Gastrocnemius medialis (tissue), 4 donors: Measurements from ENCODE around the gene PELO. TPM values are rescaled to one million over a fixed set of nuclear protein-coding genes. Genes with fewer than 3 reads are reported as not detected.

Experiments
- ATAC-seq, 2 donors: fragments of 150-250 bp; one replicate each; pipeline ENCODE4 v1.9.1; 2016
- DNase-seq, 2 donors: peaks; one replicate each; pipeline ENCODE4 v3.0.0-alpha.2; 2019
- H3K27ac ChIP-seq, 4 donors: fragments of 200-600 bp; sonication (generic); 1 replicate in 1 of 4; 2 replicates in 3 of 4; pipeline ENCODE4 v1.5.1; 2016 to 2018; ENCODE audit warnings: mild to moderate bottlenecking in 2 of 4, moderate library complexity in 1 of 4
- H3K27me3 ChIP-seq, 3 donors: fragments of 200-600 bp; sonication (generic) in 2 of 3; 1 replicate in 1 of 3; 2 replicates in 2 of 3; pipeline versions ENCODE4 v1.5.1 to v1.6.0; 2016 to 2019; ENCODE audit warnings: mild to moderate bottlenecking in 1 of 3, moderate library complexity in 1 of 3
- H3K36me3 ChIP-seq, 2 donors: fragments of 200-600 bp; sonication (generic) in 1 of 2; one replicate each; pipeline ENCODE4 v1.5.1; 2017 to 2018
- H3K4me1 ChIP-seq, 2 donors: fragments of 200-600 bp; sonication (generic) in 1 of 2; one replicate each; pipeline ENCODE4 v1.5.1; 2016 to 2017; ENCODE audit warnings: mild to moderate bottlenecking in 2 of 2
- H3K4me3 ChIP-seq, 4 donors: fragments of 200-600 bp; sonication (generic) in 3 of 4; 1 replicate in 1 of 4; 2 replicates in 3 of 4; pipeline ENCODE4 v1.5.1; 2016 to 2019; ENCODE audit warnings: mild to moderate bottlenecking in 2 of 4
- H3K9me3 ChIP-seq, 3 donors: fragments of 200-600 bp; sonication (generic) in 2 of 3; 1 replicate in 1 of 3; 2 replicates in 2 of 3; pipeline ENCODE4 v1.5.1; 2016 to 2019
- CTCF ChIP-seq, 5 experiments: fragments of 450-650 bp in 3 of 5; fragments of 200-600 bp in 2 of 5; sonication (generic) in 2 of 5; IDR thresholded peaks in 4 of 5; conservative IDR thresholded peaks in 1 of 5; 1 replicate in 4 of 5; 2 replicates in 1 of 5; pipeline ENCODE4 v1.5.1; 2016 to 2019; ENCODE audit warnings: antibody characterized with exemption in 5 of 5, mild to moderate bottlenecking in 3 of 5, moderate library complexity in 3 of 5
- POLR2A ChIP-seq, 2 donors: fragments of 450-650 bp; IDR thresholded peaks; one replicate each; pipeline ENCODE4 v1.6.1; 2017; ENCODE audit warnings: antibody characterized with exemption in 2 of 2, mild to moderate bottlenecking in 2 of 2, moderate library complexity in 2 of 2
- in situ Hi-C, 4 donors: fragments of 200-750 bp; cut with MboI; loops; one replicate each; pipeline versions ENCODE4 v1.15.0 to v1.8.0; 2017; ENCODE audit warnings: low sequenced_read_pairs in 4 of 4
- intact Hi-C: fragments of 100-400 bp; cut with DNase I; formaldehyde crosslinking; loops from one replicate; pipeline ENCODE4 v1.15.1; 2023; ENCODE audit warnings: low total_unique reads
- total RNA-seq, 4 donors: library from RNA; depleted of rRNA; stranded (reverse); fragments of >200 nt; gene quantifications; one replicate each; pipeline versions ENCODE4 v1.1.0 to v1.2.3, GENCODE V29; 2016

Gene PELO
- total RNA-seq, 4 donors from 2014 or later = 13.8 to 28.5 (median 18.5) TPM

DNA sequence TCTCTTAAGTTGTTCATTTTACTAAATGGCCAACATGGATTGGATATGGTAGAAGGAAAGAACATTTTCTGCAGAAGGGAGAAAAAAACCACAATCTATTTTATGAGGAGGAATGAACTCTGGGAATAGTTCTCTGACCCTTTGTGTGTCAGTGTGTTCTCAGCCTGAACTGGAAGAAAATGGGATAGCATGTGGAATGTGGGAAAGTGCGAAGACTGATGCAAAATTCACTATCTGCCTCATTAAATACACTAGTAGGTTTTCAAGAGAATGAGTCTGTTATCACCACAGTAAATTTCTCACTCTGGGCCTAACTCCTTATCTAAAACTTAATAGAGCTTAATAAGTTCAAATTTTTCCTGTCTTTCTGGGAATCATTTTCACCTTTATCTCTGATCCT, 22.7 kb downstream of the PELO start:
- no peaks in the 10 kb centered on the region for H3K27me3 ChIP-seq
- no peaks in the 10 kb centered on the region for H3K9me3 ChIP-seq
- in situ Hi-C loops (no loop called here), intact Hi-C loops (no loop called here)
- no peak for TF ChIP-seq CTCF (IDR thresholded peaks at IDR 0.05 in 4 of 5, conservative IDR thresholded peaks at IDR 0.05 in 1 of 5)
- no peak for TF ChIP-seq POLR2A (IDR thresholded peaks at IDR 0.05)
- peaks cover 22 to 29% of the 10 kb centered on the region in 2 donors for H3K4me1 ChIP-seq
- ATAC-seq = no peak
- no peak overlapping the region for H3K4me3 ChIP-seq
- no peak for DNase-seq
- no peaks in the 10 kb centered on the region for H3K36me3 ChIP-seq
- H3K27ac ChIP-seq = peak overlapping the region; percentile 28 to 55 (median 48)

DNA sequence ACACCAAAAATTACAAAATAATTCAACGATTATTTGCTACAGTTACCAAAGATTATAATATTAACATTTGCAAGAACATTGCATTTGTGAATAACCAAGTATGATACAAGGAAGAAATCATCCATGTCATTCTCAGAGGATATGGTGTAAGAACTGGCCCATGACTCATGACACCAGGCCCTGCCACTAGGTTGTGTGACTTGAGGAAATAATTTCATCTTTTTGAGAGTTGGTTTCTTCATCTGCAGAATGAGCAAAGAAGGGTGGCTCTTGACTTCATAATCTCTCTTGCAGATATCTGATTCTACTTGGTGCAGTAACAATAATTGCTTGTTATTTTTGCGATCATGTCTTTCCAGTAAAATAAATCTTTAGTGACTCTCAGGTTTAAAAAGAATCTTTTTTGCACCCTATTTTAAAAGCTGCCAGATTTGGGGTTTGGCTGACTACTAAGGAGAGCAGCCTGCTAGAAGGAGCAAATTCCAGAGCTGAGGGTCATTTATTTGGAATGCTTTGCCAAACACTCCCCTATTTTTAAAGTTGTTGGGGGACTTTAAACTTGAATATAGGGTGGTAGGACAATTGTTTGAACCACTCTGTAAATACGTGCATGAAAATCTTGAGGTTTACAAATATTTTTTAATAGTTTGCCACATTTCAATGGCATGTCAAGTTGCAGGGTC, 23.5 kb downstream of the PELO start:
- H3K4me1 ChIP-seq = peaks cover 14 to 26% of the 10 kb centered on the region in 2 donors
- intact Hi-C loops = no loop called here

DNA sequence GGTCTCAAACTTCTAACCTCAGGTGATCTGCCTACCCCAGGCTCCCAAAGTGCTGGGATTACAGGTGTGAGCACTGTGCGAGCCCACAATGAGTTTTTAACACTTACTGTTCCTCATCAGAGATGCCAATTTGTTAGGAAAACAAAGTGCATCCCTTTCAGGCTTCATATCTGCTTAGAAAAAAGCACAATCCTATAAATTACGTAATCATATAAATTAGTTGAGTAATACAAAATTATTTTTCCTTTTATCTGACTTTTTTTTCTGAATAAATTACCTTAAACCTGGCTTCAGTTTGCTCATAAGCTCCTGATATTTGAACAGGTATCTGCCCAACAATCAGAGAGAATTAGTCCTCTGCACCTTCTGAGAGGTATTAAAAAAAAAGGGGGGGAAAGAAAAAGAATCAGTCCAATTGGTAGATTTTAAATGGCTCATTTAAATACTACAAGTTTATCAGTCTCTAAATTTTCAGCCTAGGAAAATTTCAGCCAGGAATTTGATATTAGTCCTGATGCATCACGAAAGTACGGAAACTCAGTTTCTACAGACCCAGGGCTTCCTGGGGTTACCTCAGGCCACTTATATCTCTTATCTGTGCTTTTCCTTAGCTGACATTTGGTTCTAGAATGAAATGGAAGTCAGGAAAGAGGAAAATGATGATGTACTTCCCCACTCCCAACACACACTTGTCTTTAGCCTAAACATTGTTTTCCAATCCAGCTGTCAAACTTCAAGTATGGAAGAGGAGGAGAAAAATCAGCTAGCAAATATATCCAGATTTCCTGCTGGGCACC, 26.8 kb downstream of the PELO start:
- Histone ChIP-seq H3K4me1 (peaks cover 13 to 22% of the 10 kb centered on the region in 2 donors), H3K36me3 (no peaks in the 10 kb centered on the region), H3K27me3 (no peaks in the 10 kb centered on the region), H3K4me3 (no peak overlapping the region), H3K9me3 (no peaks in the 10 kb centered on the region), H3K27ac (peak overlapping the region; percentile 10 to 43 (median 34))
- TF ChIP-seq CTCF (IDR thresholded peaks at IDR 0.05 in 4 of 5, conservative IDR thresholded peaks at IDR 0.05 in 1 of 5) (no peak), POLR2A (IDR thresholded peaks at IDR 0.05) (no peak)
- intact Hi-C loops = no loop called here
- no peak for DNase-seq
- ATAC-seq = no peak
- in situ Hi-C loops = no loop called here

More for the DNA sequence above, 23.5 kb downstream of the PELO start:
- Histone ChIP-seq H3K36me3 (no peaks in the 10 kb centered on the region), H3K4me3 (no peak overlapping the region), H3K27ac (no peak overlapping the region), H3K27me3 (no peaks in the 10 kb centered on the region), H3K9me3 (no peaks in the 10 kb centered on the region)
- no peak for TF ChIP-seq CTCF (IDR thresholded peaks at IDR 0.05 in 4 of 5, conservative IDR thresholded peaks at IDR 0.05 in 1 of 5)
- no peak for TF ChIP-seq POLR2A (IDR thresholded peaks at IDR 0.05)
- in situ Hi-C loops = no loop called here
- DNase-seq (no peak), ATAC-seq (no peak)

DNA sequence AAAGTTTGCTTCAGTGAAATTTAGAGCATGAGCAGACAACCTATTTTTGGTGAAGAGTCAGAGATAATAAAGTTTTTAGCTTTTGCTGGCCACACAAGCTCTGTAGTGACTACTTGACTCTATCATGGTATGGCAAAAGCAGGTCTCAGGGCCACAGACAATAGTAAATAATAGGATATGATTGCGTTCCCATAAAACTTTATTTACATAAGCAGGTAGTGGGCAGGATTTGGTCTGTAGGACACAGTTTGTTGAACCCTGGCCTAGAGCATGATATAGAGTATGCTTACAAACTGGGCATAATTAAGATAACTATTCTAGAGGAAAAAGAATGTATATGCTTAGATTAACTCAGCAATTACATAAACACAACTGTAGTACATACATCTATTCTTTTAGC, 30.1 kb downstream of the PELO start:
- TF ChIP-seq CTCF (IDR thresholded peaks at IDR 0.05 in 4 of 5, conservative IDR thresholded peaks at IDR 0.05 in 1 of 5) = no peak
- TF ChIP-seq POLR2A (IDR thresholded peaks at IDR 0.05) = no peak
- no peaks in the 10 kb centered on the region for H3K9me3 ChIP-seq
- no peaks in the 10 kb centered on the region for H3K27me3 ChIP-seq
- peaks cover 24 to 32% of the 10 kb centered on the region in 2 donors for H3K4me1 ChIP-seq
- ATAC-seq = no peak
- no peak for DNase-seq
- H3K27ac ChIP-seq = no peak overlapping the region
- H3K4me3 ChIP-seq = no peak overlapping the region
- in situ Hi-C loops (no loop called here), intact Hi-C loops (no loop called here)
- no peaks in the 10 kb centered on the region for H3K36me3 ChIP-seq
